ENCODE results near the gene CNRIP1. TPM values are rescaled to one million over a fixed set of nuclear protein-coding genes. Genes with fewer than 3 reads are reported as not detected.

CNRIP1 gene
- total RNA-seq, 1 donor from 2014 or later, result 41.7 TPM

DNA sequence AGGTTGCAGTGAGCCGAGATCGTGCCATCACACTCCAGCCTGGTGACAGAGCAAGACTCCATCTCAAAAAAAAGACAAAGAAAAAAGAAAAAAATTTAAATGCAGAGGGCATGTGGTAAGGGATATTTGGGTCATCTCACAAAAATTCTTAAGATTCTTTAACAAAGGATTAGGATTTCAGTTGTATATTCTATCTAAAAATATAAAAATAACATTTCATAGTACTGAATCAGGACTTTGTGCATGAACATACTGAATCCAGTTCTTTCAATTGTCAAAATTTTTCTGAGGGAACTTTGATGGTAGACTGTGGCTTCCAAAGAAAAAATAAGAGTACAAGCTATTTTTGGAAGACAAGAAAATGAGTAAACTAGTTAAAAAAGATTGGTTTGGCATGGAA, 60.9 kb downstream of the CNRIP1 start:
- no peak for ATAC-seq
- DNase-seq (ENCODE audit: low spot score), result no peak
- intact Hi-C loops (cut with DNase I), result no loop called here

DNA sequence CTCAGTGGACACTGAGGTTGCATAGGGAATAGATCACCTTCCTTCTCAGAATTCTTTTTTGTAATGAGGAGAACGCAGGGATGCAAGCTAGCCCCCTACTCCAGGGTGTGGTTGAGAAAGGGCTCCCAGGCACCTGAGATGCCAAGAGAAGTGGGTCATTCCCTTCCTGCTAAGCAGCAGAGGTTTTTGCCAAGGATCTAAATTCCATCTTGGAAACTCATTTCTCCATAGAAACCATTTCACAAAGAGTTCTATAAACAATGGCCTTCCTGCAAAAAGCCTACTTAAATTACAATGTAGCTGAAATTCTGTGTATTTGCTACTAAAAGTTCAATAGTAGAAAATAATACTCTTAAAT, 63.7 kb downstream of the CNRIP1 start:
- ATAC-seq (no peak), DNase-seq (ENCODE audit: low spot score) (no peak)
- intact Hi-C loops (cut with DNase I), result no loop called here

DNA sequence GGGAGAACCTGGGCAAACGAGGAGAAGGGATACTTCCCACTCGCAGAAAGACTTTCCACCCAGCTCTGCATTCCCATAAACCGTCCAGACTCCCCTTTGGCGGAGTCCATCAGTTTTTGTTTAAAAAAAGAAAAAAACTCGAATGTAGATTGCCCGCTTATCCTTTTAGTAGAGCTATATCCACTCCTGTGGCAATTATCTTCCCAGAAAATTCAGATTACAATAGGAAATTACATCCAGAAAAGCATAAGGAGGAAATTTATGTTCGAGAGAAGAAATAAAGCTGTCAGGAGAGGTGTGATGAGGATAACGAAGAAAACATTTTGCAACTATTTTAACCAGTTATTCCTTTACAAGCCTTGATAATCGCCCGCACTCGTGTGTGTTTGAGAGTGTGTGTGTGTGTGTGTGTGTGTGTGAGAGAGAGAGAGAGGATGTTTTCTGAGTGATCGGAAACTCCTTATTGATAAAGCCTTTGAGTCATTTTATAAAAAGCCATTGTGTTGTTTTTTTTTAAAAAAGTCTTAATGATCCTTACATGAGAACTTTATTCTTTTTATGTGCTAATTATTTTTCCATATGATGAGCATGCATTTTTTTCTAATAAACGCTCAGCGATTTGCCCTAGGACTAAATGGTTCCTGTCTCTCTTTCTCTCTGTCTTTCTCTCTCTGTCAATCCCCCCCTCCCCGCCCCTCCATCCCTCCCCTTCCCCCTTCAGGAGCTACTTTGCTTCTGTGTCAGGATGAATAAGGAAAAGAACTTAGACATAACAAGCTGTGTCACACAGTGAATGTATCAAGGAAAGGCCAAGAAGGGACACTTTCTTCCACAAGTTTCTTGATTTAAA, 66.3 kb downstream of the CNRIP1 start:
- ATAC-seq (peak; percentile 49), DNase-seq (ENCODE audit: low spot score) (no peak)
- intact Hi-C loops (cut with DNase I), result no loop called here

DNA sequence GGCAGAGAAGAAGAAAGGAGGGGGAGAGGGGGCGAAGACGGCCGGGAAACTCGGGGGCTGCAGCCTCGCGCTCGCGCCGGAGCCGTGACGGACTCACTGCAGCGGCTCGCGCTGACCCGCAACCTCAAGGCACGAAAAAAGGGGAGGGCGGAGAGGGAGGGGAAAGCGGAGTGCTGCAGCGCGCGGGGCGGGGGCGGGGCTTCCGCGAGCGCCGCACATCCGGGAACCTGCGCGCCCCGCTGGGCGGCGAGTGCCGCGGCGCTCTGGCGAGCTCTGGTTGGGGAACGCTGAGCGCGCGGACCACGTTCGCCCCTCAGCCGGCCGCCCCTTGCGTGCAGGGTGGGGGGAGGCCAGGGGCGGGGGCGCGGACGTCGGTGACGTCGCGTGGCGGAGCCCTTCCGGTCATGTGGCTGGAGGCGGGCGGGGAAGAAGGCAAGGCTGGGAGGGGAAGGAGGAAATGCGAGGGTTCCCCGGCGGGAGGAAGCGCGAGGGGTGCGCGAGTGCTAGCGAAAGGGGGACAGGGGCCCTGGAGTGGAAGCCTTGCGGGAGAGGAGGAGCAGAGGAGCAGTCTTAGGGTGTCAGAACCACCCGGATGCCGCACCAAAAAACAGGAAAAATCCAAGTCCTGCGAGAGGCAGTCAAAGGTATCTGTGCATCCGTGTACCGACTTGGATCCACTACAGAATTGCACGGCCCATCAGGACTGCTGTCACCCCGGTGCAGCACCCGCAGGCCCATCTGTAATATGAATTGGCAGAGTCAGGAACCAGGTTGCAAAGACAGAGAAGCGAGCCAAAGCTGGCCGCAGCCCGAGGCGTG, 67.1 kb downstream of the CNRIP1 start, which contains the start of gene PPP3R1:
TSS of gene PPP3R1 (minus strand) at position 133 of the 819 bp plus-strand sequence. CDS start 405 bp downstream, outside the sequence.
- intact Hi-C loops (cut with DNase I), result no loop called here
- peak; percentile 98 for ATAC-seq
- DNase-seq (ENCODE audit: low spot score), result peak; percentile 98

DNA sequence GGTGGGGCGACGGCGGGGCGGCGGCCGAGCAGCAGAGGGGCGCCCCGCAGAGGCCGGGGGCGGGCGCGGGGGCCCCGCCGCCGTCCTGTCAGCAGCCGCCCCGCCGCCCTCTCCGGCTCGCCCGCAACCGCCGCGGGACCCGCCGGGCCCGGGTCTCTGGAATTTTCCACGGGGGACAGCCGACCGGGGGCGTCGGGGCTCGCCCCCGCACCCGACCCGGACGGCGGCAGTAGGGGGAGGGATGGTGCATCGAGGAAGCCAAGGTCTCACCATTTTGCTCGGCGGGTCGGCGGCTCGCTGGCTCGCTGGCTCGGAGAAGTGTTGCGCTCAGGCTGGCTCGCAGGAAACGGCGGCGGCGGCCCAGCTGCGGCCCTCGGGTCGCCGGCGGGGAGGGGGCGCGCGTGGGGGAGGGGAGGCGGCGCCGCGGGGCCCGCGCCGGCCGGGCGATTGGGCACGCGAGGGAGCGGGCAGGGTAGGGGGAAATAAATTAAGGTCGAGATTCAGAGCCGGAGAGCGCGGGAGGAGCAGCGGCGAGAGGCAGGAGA, 67.8 kb downstream of the CNRIP1 start:
- DNase-seq (ENCODE audit: low spot score) (peak; percentile 72), ATAC-seq (no peak)
- intact Hi-C loops (cut with DNase I), result no loop called here

DNA sequence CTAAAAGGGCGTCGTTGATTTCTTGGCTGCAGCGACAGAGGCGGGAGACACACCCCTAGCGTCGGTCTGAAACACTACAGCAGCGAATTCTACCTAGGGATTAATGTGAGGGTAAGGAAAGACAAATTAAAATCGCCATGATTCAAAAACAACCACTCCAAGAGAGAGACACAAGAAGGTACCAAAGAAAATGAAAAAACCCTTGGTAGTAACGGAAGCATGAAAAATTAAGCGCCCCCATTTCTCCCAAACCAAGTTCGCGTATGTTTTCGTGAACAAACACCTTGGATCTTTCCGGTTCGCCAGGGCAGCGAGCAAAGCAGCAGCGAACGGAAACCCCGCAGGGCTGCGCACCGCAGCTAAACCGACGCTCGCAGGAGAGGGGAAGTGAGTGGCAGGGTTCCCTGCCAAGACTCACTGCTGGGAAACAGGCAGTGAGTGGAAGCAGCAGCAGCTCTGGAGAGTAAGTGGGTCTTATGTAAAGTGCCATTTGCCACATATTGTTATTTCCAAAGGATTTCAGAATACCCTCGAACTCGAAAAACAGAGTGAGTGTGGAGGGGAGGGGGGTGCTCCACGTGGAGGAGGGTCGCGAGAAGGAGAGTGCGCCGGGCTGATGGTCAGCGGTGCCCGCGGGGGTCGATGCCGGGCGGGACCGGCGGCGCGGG, 68.4 kb downstream of the CNRIP1 start:
- ATAC-seq, result peak; percentile 61
- intact Hi-C loops (cut with DNase I), result no loop called here
- DNase-seq (ENCODE audit: low spot score), result peak; percentile 73

DNA sequence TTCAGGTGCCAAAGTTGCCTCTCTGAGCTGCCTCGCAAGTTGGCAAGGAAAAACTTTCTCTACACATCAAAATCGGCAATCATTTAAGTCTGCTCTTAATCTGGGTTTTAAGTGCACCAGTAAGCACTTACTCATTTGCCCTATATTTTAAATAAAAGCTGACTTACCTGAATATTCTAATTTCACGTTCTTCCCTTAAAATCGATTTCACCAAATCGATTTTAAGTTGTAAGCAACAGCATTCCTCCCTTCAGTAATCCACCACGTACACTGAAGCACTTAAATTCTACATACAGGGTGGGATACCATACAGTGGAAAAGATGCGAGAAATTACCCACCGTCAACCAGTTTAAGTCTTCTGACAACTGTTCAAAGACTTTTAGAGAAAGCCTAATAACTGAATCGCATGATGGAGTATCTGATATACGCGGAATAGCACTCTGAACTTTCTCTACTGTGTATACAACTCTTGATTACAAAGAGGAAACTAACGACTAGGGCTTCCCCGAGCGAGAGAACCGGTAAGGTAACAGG, 69.0 kb downstream of the CNRIP1 start:
- no peak for DNase-seq (ENCODE audit: low spot score)
- intact Hi-C loops (cut with DNase I), result no loop called here
- no peak for ATAC-seq

DNA sequence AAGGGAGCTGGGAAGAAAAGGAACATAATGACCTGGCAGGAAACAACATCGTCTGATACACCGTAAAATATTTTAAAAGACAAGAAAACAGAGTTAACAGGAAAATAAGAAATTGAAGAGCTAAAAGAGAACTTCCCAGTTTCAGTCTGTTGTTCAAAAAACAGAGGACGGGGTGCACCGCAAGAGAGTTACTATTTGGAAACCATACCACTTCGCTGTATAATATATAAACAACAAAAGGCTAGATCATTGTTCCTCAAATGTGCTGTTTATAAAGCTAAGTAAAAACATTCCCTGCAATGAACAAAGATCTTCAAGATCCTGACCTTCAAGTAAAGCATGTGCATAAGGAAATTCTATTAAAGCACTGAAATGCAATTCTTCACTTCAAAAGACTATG, 69.6 kb downstream of the CNRIP1 start:
- ATAC-seq (no peak), DNase-seq (ENCODE audit: low spot score) (no peak)
- intact Hi-C loops (cut with DNase I), result no loop called here

DNA sequence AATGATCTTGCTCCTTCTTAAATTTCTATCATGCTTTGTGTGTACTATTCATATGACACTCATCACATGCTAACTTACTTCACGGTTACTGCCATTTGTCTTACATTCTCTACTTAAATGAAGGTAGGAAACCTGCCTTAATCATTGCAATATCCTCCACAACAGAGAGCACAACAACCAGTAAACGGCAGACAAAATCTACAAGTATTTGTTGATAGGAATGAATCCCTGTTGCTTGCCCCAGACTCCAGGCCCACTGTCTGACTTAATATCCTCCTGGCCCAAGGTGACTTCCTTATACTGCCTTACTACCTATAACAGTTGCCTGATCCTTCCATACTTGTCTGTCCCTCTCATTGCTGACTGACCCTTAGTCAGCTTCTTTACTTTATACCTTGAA, 70.9 kb downstream of the CNRIP1 start:
- ATAC-seq (no peak), DNase-seq (ENCODE audit: low spot score) (no peak)
- intact Hi-C loops (cut with DNase I), result no loop called here

DNA sequence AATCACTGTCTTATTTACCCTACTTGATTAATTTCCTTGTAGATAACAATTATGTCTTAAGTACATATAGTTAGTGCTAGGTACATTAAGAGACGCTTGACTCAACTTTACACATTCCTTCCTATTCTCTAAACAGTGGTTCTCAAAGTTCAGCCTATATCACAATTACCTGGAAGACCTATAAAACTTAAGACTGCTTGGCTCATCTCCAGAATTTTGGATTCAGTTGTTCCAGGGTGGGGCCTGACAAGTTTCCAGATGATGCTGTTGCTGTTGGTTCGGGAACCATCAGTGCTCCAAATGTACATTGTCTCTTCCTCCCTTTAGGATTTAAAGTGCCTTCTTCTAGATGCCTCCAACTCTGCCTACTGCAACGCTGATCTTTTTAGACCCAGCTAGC, 71.4 kb downstream of the CNRIP1 start:
- DNase-seq (ENCODE audit: low spot score), result no peak
- no peak for ATAC-seq
- intact Hi-C loops (cut with DNase I), result no loop called here

DNA sequence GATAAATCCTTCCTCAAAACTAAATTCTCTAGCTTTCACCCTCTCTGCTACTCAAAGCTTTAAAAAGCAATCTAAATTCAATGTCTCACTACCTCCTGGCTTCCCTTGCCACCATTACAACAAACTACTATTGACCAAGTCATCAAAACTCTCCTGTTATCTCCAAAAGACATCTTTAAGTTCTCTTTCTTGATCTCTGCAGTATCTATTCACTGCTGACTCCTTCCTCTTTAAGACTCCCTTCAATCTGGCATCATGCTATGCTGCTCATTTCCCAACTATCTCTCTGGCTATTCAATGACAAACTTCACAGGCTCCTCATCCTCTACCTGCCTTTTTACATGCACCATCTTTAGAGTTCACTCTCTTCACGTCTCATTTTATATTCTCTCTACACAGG, 73.4 kb downstream of the CNRIP1 start:
- no peak for ATAC-seq
- DNase-seq (ENCODE audit: low spot score), result no peak
- intact Hi-C loops (cut with DNase I), result no loop called here

DNA sequence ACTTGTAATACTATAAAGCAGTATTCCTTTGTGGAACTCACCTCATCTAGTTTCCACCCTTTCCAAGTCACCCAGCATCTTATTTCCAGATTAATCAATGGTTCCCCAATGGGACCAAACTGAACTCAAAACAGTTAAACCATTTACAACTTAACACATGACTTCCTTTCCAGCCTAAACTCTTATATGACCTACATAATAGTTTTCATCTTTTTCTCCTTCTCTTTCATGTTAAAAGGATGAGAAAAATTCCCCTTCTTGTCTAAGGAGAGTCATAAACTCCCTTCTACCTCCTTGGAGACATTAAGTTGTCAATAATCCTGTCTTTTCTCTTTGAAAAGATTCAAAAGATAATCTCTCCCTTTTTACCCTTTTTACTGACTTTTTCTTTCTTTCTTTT, 74.1 kb downstream of the CNRIP1 start:
- no peak for ATAC-seq
- no peak for DNase-seq (ENCODE audit: low spot score)
- intact Hi-C loops (cut with DNase I), result no loop called here

DNA sequence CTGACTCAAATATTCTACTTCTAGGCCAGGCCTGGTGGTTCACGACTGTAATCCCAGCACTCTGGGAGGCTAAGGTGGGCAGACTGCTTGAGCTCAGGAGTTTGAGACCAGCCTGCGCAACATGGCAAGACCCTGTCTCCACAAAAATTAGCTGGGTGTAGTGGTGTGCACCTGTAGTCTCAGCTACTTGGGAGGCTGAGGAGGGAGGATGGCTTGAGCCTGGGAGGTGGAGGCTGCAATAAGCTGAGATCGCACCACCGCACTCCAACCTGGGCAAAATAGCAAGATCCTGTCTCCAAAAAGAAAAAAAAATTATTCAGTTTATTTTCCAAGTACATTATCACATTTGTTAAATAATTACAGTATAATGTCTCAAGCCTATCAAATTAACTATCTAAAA, 74.7 kb downstream of the CNRIP1 start:
- DNase-seq (ENCODE audit: low spot score) (no peak), ATAC-seq (no peak)
- intact Hi-C loops (cut with DNase I), result no loop called here

DNA sequence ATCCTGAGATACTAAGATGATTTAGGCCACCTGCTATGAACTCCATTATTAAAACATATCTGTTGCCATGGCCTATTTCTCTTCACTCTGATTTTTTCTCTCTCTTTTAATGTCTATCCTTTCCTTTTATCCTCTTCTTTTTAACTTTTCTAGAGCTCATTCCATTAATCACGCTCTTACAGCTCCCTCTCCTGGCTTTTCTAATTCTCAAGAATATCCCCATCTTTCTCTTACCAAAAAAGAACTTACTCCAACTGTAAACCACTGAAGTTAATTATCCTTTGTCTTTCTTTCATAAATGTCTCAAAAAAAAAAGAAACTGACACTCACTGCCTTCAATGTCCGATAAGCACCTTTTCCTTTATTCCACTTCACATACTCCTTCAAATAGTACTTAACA, 75.3 kb downstream of the CNRIP1 start:
- DNase-seq (ENCODE audit: low spot score) (no peak), ATAC-seq (no peak)
- intact Hi-C loops (cut with DNase I), result no loop called here

Other genes with a start within 250 kb of the CNRIP1 start
- gene PNO1, start 162.1 kb downstream of the CNRIP1 start, total RNA-seq, result 10.6 TPM
- gene PPP3R1, start 67.4 kb downstream of the CNRIP1 start, total RNA-seq, result 64.0 TPM
- gene PLEK, start 45.3 kb upstream of the CNRIP1 start, total RNA-seq, result 21.0 TPM
- 2.1 TPM for gene FBXO48, start 147.3 kb upstream of the CNRIP1 start, total RNA-seq
- 14.4 TPM for gene APLF, start 147.6 kb upstream of the CNRIP1 start, total RNA-seq

Data from sciatic nerve (tissue), 2 donors.